HG02571 (cell line): ENCODE measurements around the gene GBX2.

ENCODE experiments used
- ATAC-seq: cut with Tn5 transposase; IDR thresholded peaks from one replicate; pipeline ENCODE4 v1.9.1; 2021; ENCODE audit warnings: mild to moderate bottlenecking, moderate library complexity; ENCODE audit not compliant: unreplicated experiment

Gene GBX2

GRCh38 chr2:236184701-236185100, 16.5 kb upstream of the GBX2 start:
- ATAC-seq, result no peak

GRCh38 chr2:236180831-236181453, 12.8 kb upstream of the GBX2 start:
- no peak for ATAC-seq

DNA sequence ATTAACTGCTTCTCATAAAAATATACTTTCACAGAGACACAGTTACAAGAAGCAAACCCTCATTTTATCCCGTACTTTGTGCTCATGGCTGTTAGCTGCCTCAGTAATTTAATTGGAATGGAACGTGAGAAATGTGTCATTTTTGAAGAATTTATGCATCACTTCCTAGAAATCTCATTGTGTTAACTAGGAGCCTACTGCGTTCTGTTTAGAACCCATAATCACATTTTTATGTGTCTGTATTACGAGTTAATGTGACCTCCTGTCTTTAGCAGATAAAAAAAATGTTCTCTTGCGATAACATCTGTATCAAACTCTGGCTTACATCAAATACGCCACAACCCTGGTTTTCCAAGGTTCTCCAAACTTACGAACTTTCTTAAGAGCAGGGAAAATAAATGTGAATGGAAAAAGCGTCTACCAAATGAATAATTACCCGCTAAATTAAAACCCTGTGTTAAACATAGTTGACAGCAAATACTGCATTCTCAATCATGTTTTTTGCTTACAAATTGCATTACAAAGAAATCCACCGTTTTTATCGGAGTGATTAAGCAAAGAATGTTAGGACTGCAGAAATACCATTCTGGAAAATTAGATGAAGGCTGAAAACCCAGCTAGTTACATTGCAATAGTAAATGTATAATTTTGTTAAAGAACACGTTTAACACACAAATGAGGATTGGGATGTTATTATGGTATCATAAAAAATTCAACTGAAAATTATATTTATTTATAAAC, 12.1 kb upstream of the GBX2 start:
- ATAC-seq, result no peak

GRCh38 chr2:236179236-236180075, 11.3 kb upstream of the GBX2 start:
- no peak for ATAC-seq

DNA sequence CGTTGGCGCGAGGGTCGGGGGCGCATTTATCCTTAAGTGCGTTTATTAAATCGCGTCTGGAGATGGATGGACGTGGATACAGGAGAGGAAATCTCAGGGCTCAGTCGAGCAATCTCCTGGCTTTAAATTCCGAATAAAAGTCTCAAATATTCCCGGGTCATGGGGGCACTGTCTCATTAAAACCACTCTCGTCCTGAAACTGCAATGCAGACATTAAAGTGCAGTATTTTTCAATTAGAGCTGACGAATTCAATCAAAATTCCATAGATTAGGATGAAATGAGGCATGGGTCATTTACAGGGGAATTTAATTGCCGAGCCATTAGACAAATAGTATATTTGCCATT, 10.7 kb upstream of the GBX2 start:
- ATAC-seq, result no peak

DNA sequence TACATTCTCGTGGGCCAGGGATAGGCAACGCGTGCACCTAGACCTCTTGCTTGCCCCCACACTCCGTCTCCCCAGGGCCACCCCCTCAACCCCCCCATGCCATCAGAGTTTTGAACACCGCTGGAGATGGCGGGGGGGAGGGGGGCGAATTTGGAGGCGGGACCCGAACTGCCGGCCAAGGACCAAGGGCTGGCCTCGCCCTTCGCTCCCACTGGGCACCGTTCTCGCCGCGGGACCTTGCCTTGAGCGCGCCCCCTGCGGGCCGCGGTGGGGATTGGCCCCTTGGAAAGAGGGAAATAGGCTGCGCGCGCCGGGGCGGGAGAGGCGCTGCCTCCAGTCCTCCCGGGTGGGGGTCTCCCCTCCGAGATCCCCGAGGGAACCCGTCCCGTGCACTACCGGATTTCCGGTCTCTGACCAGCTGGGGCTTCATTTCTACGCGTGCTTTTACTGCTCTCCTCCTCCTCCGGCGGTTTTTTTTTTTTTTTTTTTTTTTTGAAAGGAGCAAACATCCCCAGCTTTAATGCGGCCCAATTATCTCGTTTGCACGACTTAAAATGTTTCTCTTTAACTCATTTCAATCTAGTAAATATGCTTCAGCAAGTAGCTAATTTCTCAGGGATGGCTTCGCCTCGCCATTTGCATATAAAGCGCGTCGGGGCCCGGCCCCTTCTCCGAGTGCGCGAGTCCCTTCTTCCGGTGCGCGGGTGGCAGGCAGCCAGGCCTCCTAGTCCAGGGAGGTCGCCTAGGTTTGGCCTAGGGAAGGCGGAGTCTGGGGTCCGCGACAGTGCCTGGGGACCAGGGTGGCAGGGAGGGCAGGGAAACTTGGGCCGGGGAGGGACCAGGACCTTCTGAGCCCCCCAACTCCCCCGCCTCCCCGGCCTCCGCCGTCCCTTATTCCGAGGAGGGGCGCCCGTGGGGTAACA, 10.0 kb upstream of the GBX2 start:
- no peak for ATAC-seq

DNA sequence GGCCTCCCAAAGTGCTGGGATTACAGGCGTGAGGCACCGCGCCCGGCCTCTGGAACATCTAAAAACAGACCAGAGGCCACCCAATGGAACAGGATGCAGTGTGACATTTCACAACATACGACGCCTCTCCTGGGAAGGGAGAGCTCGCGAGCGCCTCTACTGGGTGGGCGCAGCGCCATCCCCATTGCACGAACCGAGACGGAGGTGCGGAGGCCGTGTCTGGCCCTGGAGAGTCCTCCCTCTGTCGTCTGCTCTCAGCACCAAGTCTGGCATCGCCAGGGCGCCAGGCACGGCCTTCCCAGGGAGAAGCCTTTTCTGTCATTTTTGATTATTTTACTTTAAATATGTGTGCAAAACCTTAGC, 9.4 kb upstream of the GBX2 start:
- ATAC-seq, result no peak

GRCh38 chr2:236176951-236177350, 8.8 kb upstream of the GBX2 start:
- no peak for ATAC-seq

DNA sequence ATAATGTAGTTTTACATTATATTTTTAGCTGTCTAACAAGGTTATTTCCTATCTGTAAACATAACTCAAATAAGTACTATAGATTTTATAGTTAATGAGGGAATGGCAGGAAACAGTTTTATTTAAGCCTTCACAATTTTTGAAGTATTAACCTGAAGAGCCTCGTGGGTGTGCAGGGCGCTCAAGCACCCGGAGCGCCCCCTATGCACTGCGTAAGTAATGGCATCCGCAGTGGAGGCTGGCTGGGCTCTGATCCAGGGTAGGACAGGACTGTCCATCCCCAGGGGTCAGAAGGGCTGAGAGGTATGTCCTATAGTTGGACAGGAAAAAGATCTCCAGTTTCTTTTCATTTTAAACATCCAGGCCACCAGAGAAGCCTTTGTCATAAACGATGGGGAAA, 8.2 kb upstream of the GBX2 start:
- no peak for ATAC-seq

DNA sequence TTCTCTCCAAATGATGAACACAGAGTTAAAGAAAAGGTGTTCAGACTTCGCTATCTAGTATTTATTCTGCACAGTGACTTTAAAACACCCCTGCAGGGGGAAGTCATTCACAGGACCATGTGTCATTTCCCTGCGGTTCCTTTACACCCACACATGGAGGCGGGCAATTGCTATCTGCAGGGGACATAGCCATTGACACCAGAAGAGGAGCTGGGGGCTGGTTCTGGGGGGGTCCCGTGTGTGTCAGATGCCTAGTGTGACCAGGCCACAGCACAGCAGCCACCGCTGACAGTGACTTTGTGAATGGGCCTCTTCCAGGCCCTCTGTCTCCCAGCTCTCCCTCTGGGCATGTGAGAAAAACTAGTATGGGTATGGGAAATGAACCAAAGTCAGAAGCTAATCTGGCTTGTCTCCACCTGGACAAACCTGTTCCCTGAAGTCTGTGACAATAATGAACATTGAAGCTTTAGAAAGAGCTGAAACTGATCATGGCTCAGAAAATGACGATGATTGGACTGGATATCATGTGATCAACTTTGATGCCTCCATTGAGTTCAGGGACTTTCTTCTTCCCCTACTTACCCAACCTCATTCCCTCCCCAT, 7.5 kb upstream of the GBX2 start:
- no peak for ATAC-seq

- ATAC-seq, result no peak
Measured at GRCh38 chr2:236173729-236174607, 5.8 kb upstream of the GBX2 start.

DNA sequence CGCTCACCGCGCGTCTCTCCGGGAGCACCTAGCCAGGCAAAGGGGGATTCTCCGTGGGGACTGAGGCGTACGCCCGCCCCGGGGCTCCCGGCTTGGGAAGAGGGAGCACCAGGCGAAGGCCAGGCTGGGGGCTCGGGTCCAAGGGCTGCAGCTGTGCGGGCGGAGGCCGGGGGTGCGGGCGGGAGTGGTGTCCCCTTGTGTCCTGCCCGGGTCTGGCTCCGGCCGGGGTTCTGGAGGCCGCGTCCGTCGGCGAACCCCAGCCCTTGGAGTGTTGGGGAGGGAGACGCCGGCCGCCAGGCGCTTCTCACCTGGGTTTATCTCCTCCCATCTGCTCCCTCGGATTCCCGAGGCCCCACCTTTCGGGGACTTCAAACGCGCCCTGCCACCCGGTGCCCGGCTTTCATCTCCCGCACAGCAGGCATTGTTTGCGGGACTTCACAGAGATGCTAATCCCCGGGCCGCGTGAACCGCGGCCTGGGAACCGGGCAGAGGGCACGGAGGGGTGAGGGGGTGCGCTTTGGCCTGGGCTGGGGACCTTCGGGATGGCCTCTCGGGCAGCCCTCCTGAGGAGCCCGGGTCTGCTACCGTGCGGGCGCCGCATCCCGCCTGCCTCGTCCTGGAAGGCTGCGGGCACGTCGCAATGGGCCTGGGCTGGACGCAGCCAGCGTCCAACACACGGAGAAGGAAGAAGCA, 5.0 kb upstream of the GBX2 start:
- no peak for ATAC-seq

DNA sequence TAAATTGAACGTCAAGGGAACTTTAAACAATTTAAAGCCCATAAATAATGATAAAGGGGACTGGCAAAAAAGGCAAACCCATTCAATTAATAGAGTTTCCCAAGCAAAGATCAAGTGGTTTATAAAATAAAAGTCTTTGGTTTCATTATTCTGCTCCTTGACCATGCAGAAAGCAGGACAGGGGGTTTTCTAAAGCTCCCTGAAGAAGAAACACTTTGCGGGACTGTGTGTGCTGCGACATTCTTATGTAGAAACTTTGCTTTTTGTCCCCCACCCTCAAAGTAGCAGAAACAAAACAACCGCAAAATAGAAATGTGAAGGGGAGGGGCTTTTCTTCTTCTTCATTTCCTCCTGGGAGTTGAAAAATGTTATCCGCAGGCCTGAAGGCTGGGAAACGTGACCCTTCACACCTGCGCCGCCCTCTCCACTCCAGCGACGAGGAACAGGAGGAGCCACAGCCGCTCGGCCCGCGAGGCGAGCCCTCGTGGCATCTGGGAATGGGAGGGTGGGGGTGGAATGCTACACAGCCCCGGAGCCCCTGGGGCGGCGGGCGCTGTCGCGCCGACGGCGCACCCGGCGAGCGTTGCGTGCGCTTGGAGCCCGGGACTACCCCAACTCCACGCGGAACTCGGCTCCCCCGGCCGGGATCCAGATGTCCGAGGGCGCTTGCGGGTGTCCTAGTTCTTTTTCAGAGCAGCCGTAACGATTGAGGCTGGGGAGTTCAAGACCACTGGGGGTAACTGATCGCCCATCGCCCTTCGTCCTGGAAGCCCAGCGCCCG, 4.3 kb upstream of the GBX2 start:
- no peak for ATAC-seq

DNA sequence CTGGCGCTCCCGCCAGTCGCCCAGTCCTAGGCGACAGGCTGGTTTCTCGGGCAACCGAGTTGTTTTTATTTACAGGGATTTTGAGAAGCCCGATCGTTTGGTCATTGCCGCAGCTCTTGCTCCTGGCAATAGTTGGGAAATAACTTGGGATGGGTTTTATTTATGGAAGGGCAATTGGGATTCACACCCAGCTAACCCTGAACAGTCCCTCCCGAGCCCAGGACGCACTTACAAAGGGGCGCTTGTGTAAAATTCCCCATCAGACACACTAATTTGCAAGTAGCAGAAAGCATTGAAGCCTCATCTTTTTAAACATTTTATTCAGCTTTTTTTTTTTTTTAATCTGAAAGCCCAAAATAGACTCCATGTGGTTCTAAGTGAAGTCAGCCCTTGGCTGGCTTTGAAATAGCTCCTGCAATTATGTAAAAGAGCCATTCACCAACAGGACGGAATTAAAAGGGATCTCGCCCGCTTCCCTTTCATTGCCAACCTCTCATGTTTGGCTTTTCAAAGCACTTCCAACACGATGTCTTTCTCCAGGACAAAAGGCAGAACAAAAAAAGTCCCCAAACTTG, 3.6 kb upstream of the GBX2 start:
- ATAC-seq, result no peak

DNA sequence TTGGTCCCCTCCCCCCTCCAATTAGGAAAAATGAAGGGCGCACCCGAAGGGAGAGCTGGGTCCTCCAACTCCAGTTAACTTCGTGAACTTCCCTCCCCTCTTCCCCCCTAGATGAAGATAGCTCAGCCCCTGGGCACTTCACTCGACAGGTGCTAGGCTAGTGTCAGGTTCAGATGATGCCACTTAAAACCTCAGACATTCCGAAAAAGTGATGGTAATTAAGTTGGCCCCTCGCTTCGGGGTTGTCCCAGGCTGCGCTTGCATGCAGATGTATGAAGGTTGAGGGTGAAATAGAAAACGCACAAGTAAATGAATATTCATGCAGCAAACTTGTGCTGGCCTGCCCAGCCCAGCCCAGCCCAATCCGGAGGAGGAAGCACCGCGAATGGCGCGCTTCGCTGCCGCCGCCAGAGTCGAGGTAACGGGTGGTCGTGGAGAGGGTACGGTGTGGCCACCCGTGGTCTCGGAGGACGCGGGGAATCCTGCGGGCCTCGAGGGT, 3.0 kb upstream of the GBX2 start:
- ATAC-seq, result no peak

GRCh38 chr2:236170590-236171165, 2.5 kb upstream of the GBX2 start:
- ATAC-seq, result no peak
